Transverse colon (tissue), 4 donors: ENCODE results near the gene EHMT1. TPM values are rescaled to one million over a fixed set of nuclear protein-coding genes. Genes with fewer than 3 reads are reported as not detected.
A peak's percentile ranks its signal among the peaks of the same experiment; 100 is the strongest.

ENCODE experiments used
- DNase-seq: peaks from one replicate; pipeline ENCODE4 v3.0.0-alpha.2; 2019
- H3K27ac ChIP-seq, 4 donors: fragments of 200-600 bp; sonication (generic); 2 replicates each; pipeline ENCODE4 v1.5.1; 2016 to 2018; ENCODE audit warnings: inconsistent platforms in 4 of 4
- H3K27me3 ChIP-seq: fragments of 200-600 bp; sonication (generic); 2 replicates; pipeline ENCODE4 v1.5.1; 2017; ENCODE audit warnings: inconsistent platforms
- H3K36me3 ChIP-seq, 4 donors: fragments of 200-600 bp; sonication (generic); 2 replicates each; pipeline ENCODE4 v1.5.1; 2017 to 2019; ENCODE audit warnings: inconsistent platforms in 4 of 4
- H3K4me1 ChIP-seq, 4 donors: fragments of 200-600 bp; sonication (generic); 2 replicates each; pipeline ENCODE4 v1.5.1; 2017 to 2020; ENCODE audit warnings: inconsistent platforms in 4 of 4
- H3K4me3 ChIP-seq, 4 donors: fragments of 200-600 bp; sonication (generic); 1 replicate in 1 of 4; 2 replicates in 3 of 4; pipeline versions ENCODE4 v1.5.1 to v1.6.1; 2017 to 2019; ENCODE audit warnings: inconsistent platforms in 4 of 4
- H3K9me3 ChIP-seq, 2 donors: fragments of 200-600 bp; sonication (generic); 2 replicates each; pipeline ENCODE4 v1.5.1; 2017 to 2019; ENCODE audit warnings: inconsistent platforms in 2 of 2
- CTCF ChIP-seq, 5 experiments: fragments of 200-600 bp in 3 of 5; fragments of 450-650 bp in 2 of 5; sonication (generic) in 3 of 5; IDR thresholded peaks; 1 replicate in 2 of 5; 2 replicates in 3 of 5; pipeline ENCODE4 v1.5.1; 2016 to 2017; ENCODE audit warnings: antibody characterized with exemption in 5 of 5, inconsistent platforms in 3 of 5, mild to moderate bottlenecking in 2 of 5, moderate library complexity in 1 of 5
- EP300 ChIP-seq: sonication (generic); formaldehyde crosslinking; IDR thresholded peaks from one replicate; pipeline ENCODE4 v1.6.1; 2017; ENCODE audit warnings: antibody characterized with exemption, low read depth
- POLR2A ChIP-seq: fragments of 450-650 bp; IDR thresholded peaks from one replicate; pipeline ENCODE4 v1.6.1; 2016; ENCODE audit warnings: antibody characterized with exemption, mild to moderate bottlenecking, moderate library complexity
- POLR2AphosphoS5 ChIP-seq, 3 donors: sonication (generic); formaldehyde crosslinking; IDR thresholded peaks; one replicate each; pipeline ENCODE4 v1.6.1; 2016; ENCODE audit warnings: antibody characterized with exemption in 3 of 3
- WGBS, 2 donors: methylation state at CpG; one replicate each; pipeline ENCODE4 v1.1.5; 2018; ENCODE audit warnings: low coverage in 1 of 2; 5-methylcytosine and 5-hydroxymethylcytosine counted together
- in situ Hi-C, 4 donors: fragments of 200-750 bp; cut with MboI; loops; one replicate each; pipeline versions ENCODE4 v1.15.0 to v1.15.1; 2017; ENCODE audit warnings: low sequenced_read_pairs in 3 of 4, low pct_ligation_motif_present in 1 of 4, low pct_unique_long_range_greater_than_20kb in 1 of 4
- intact Hi-C: fragments of 100-400 bp; cut with DNase I; formaldehyde crosslinking; loops from one replicate; pipeline ENCODE4 v1.15.1; 2023; ENCODE audit warnings: low total_unique reads
- total RNA-seq, 4 donors: library from RNA; depleted of rRNA; stranded (reverse); fragments of >200 nt; gene quantifications; one replicate each; pipeline ENCODE4 v1.1.0, GENCODE V29; 2016

Gene EHMT1
- total RNA-seq, 4 donors from 2014 or later: 93.8 to 184 (median 139) TPM

- no peak for DNase-seq
- in situ Hi-C loops (no loop called here), intact Hi-C loops (no loop called here)
- H3K27ac ChIP-seq: peak overlapping the region in 1 of 4 donors; percentile 59
- H3K4me3 ChIP-seq: no peak overlapping the region
- no peak for TF ChIP-seq POLR2AphosphoS5 (IDR thresholded peaks at IDR 0.05)
- no peak for TF ChIP-seq EP300
- no peak for TF ChIP-seq CTCF (IDR thresholded peaks at IDR 0.05)
- no peak for TF ChIP-seq POLR2A
- no peaks in the 10 kb centered on the region for H3K27me3 ChIP-seq
- 89% methylated on average over 6 of the region's 6 CpGs; no CpG with 5 or more reads in 1 of the 2 donors for WGBS, 2 donors
- H3K36me3 ChIP-seq: no peaks in the 10 kb centered on the region
- no peaks in the 10 kb centered on the region for H3K9me3 ChIP-seq
- H3K4me1 ChIP-seq: peaks cover 6 to 20% (median 17%) of the 10 kb centered on the region in 4 donors
These were observed 29.9 kb upstream of the EHMT1 start for GRCh38 chr9:137588891-137589290.

GRCh38 chr9:137589441-137590122 is 29.2 kb upstream of the EHMT1 start:
- Histone ChIP-seq H3K27ac (peak overlapping the region in 3 of 4 donors; percentile 59 to 79 (median 63)), H3K9me3 (no peaks in the 10 kb centered on the region), H3K36me3 (no peaks in the 10 kb centered on the region), H3K4me1 (peaks cover 6 to 20% (median 17%) of the 10 kb centered on the region in 4 donors), H3K4me3 (peak overlapping the region; percentile 66 to 81 (median 72)), H3K27me3 (no peaks in the 10 kb centered on the region)
- intact Hi-C loops (no loop called here), in situ Hi-C loops (no loop called here)
- no peak for TF ChIP-seq POLR2AphosphoS5 (IDR thresholded peaks at IDR 0.05)
- no peak for TF ChIP-seq EP300
- no peak for TF ChIP-seq CTCF (IDR thresholded peaks at IDR 0.05)
- TF ChIP-seq POLR2A: no peak
- 7% methylated on average over 31 of the region's 58 CpGs; no CpG with 5 or more reads in 1 of the 2 donors for WGBS, 2 donors
- DNase-seq: no peak

- intact Hi-C loops: no loop called here
- Histone ChIP-seq H3K27ac (peak overlapping the region in 3 of 4 donors; percentile 59 to 79 (median 63)), H3K27me3 (no peaks in the 10 kb centered on the region), H3K4me3 (peak overlapping the region in 3 of 4 donors; percentile 66 to 81 (median 71)), H3K36me3 (no peaks in the 10 kb centered on the region), H3K9me3 (no peaks in the 10 kb centered on the region), H3K4me1 (peaks cover 6 to 20% (median 17%) of the 10 kb centered on the region in 4 donors)
- in situ Hi-C loops: no loop called here
- TF ChIP-seq POLR2AphosphoS5 (IDR thresholded peaks at IDR 0.05) (no peak), EP300 (no peak), POLR2A (no peak), CTCF (IDR thresholded peaks at IDR 0.05) (no peak)
- DNase-seq: no peak
- WGBS, 2 donors: no CpG with 5 or more reads among the region's 61 CpGs
These were observed 28.7 kb upstream of the EHMT1 start for GRCh38 chr9:137590123-137590468.

- TF ChIP-seq EP300 (no peak), POLR2A (peak; percentile 31), POLR2AphosphoS5 (IDR thresholded peaks at IDR 0.05) (peak; percentile 24 to 57 (median 37)), CTCF (IDR thresholded peaks at IDR 0.05) (no peak)
- Histone ChIP-seq H3K27me3 (no peaks in the 10 kb centered on the region), H3K27ac (peak within 1 kb of the TSS; percentile 79 to 82 (median 82)), H3K4me3 (peak within 1 kb of the TSS; percentile 71 to 89 (median 77)), H3K9me3 (no peaks in the 10 kb centered on the region), H3K4me1 (peaks cover 6 to 20% (median 17%) of the 10 kb centered on the region in 4 donors), H3K36me3 (no peaks in the 10 kb centered on the region)
- intact Hi-C loops (no loop called here), in situ Hi-C loops (no loop called here)
- peak; percentile 92 for DNase-seq
- 1% methylated on average over 58 of the region's 113 CpGs; no CpG with 5 or more reads in 1 of the 2 donors for WGBS, 2 donors
These were observed 28.1 kb upstream of the EHMT1 start, which contains the start of gene ZMYND19 for GRCh38 chr9:137590469-137591383. Gene ZMYND19, minus strand, starts transcription at chr9:137590512. Its CDS starts 249 bp downstream, at chr9:137590263.
